Nephron progenitor cell (in vitro differentiated cells): ENCODE results near the gene ROR1.

Source experiments
- DNase-seq: peaks from one replicate; pipeline ENCODE4 v3.0.0; 2021
- H3K27ac Mint-ChIP-seq: 2 replicates; pipeline ENCODE4 v1.8.0; 2021; ENCODE audit warnings: mild to moderate bottlenecking, moderate library complexity, mixed read lengths
- H3K27me3 Mint-ChIP-seq: 2 replicates; pipeline ENCODE4 v1.8.0; 2021; ENCODE audit warnings: mild to moderate bottlenecking, low read depth, mixed read lengths; ENCODE audit not compliant: poor library complexity
- H3K36me3 Mint-ChIP-seq: 2 replicates; pipeline ENCODE4 v1.8.0; 2021; ENCODE audit warnings: low read depth, mixed read lengths
- H3K4me1 Mint-ChIP-seq: 2 replicates; pipeline ENCODE4 v1.8.0; 2021; ENCODE audit warnings: mixed read lengths
- H3K4me3 Mint-ChIP-seq: 2 replicates; pipeline ENCODE4 v1.8.0; 2021; ENCODE audit warnings: mild to moderate bottlenecking, moderate library complexity, mixed read lengths
- H3K9me3 Mint-ChIP-seq: 2 replicates; pipeline ENCODE4 v1.8.0; 2021; ENCODE audit warnings: mild to moderate bottlenecking, moderate library complexity, mixed read lengths
- TF ChIP-seq, protein P1 (sequence below): fragments of 200-600 bp; sonication (generic); IDR thresholded peaks from 2 replicates; pipeline ENCODE4 v1.5.0; 2021; ENCODE audit warnings: antibody characterized with exemption

Gene ROR1

DNA sequence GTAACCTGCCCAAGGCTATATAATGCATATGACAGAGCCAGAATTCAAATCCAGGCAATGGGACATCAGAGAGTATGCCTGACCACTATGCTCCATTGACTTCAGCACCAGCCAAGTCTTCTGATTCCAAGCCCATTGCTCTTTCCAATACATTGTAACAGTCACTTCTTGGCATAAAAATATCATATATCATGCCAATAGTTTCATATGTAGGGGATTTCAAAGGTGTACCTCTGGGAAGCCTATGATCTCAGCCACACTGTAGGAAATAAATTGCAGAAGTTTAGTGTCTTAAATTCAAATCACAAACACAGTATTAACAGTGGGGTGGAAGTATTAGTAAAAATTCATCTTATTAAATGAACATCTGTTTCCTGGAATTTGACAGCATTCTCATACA lies 30.0 kb upstream of the ROR1 start:
- Mint-ChIP-seq H3K4me3 (no peak overlapping the region), H3K36me3 (no peaks in the 10 kb centered on the region), H3K27me3 (peaks cover 5% of the 10 kb centered on the region), H3K27ac (no peak overlapping the region), H3K4me1 (peaks cover 41% of the 10 kb centered on the region), H3K9me3 (no peaks in the 10 kb centered on the region)
- TF ChIP-seq, protein P1, sequence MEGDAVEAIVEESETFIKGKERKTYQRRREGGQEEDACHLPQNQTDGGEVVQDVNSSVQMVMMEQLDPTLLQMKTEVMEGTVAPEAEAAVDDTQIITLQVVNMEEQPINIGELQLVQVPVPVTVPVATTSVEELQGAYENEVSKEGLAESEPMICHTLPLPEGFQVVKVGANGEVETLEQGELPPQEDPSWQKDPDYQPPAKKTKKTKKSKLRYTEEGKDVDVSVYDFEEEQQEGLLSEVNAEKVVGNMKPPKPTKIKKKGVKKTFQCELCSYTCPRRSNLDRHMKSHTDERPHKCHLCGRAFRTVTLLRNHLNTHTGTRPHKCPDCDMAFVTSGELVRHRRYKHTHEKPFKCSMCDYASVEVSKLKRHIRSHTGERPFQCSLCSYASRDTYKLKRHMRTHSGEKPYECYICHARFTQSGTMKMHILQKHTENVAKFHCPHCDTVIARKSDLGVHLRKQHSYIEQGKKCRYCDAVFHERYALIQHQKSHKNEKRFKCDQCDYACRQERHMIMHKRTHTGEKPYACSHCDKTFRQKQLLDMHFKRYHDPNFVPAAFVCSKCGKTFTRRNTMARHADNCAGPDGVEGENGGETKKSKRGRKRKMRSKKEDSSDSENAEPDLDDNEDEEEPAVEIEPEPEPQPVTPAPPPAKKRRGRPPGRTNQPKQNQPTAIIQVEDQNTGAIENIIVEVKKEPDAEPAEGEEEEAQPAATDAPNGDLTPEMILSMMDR: no peak
- no peak for DNase-seq

DNA sequence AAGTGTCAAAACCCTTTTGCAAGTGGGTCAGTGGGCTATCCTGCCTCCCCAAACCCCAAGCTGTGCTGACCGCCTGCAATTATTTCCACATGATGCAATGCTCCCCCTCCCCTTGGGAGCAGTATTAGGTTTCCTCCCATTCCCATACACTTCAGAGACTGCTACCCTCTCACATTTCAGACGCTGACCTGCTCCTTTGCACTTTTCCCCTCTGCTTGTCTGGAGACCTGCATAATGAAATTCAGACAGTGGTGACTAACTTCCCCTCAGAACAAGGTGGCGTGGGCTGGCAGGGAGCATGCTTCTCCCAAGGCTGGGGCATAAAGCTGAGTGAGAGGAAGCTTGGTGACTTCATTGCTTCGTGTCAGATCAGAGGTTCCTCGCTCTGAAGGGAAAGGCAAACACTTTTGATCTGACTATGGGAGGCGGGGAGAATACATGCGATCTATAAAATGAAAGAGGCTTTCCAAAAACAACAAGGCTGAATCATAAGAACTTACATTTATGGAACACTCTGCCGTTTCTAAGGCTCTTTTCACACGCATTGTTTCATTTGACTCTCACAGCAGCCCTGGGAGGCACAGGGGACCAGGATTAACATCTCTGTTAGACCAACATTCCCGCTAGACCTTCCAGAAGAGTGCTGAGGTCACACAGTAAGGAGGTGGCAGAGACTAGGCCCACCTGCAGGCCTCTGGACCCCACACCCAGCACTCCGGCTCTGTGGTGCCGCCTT lies 27.5 kb upstream of the ROR1 start:
- Mint-ChIP-seq H3K27ac (peak overlapping the region; percentile 95), H3K27me3 (peaks cover 5% of the 10 kb centered on the region), H3K4me3 (peak overlapping the region; percentile 52), H3K9me3 (no peaks in the 10 kb centered on the region), H3K36me3 (no peaks in the 10 kb centered on the region), H3K4me1 (peaks cover 44% of the 10 kb centered on the region)
- DNase-seq: peak; percentile 59
- TF ChIP-seq, protein P1: no peak

DNA sequence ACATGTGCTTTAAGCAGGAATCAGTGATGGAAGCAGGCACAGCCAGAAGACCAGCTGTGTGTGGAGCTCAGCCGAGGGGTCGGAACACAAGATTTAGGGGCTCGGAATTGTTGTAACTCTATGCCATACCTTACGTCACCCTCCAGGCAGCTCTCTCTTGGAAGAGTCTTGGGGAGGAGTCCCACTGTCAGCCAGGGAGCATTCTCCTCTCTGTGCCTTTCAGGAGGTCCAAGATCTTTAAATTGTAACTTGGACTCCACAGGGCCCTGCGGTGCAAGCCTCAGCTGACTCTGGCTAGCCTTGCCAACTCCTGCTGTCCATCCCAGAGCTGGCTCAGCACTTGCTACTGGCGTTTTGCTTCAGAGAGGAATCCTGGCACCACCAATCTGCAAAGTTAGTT lies 26.4 kb upstream of the ROR1 start:
- DNase-seq: peak; percentile 51
- H3K27me3 Mint-ChIP-seq: peaks cover 5% of the 10 kb centered on the region
- H3K9me3 Mint-ChIP-seq: no peaks in the 10 kb centered on the region
- H3K27ac Mint-ChIP-seq: peak overlapping the region; percentile 88
- peaks cover 48% of the 10 kb centered on the region for H3K4me1 Mint-ChIP-seq
- TF ChIP-seq, protein P1: no peak
- peak overlapping the region; percentile 3 for H3K4me3 Mint-ChIP-seq
- H3K36me3 Mint-ChIP-seq: no peaks in the 10 kb centered on the region

DNA sequence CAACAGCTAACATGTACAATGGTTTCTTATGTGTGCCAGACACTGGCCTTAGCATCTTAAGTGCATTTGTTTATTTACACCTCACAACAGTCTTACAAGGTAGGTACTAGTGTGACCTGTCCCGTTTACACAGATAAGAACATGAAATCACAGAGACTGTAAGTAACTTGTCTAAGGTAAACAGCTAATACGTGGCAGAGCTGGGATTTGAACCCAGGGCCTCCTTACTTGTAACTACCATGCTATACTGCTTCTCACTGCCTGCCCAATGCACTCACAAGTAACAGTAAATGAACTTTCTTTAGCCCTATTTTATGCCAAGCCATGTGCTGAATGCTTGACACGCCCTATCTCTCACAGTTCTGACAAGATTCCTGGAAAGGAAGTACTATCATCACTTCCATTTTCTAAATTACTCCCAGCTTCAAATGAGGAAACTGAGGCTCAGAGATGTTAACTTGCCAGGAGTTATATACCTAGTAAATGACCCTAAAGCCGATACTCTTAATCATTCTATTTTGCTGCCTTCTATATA lies 25.7 kb upstream of the ROR1 start:
- Mint-ChIP-seq H3K27ac (peak overlapping the region; percentile 88), H3K4me3 (no peak overlapping the region), H3K36me3 (no peaks in the 10 kb centered on the region), H3K27me3 (peaks cover 5% of the 10 kb centered on the region), H3K4me1 (peaks cover 53% of the 10 kb centered on the region), H3K9me3 (no peaks in the 10 kb centered on the region)
- no peak for DNase-seq
- TF ChIP-seq, protein P1: no peak

DNA sequence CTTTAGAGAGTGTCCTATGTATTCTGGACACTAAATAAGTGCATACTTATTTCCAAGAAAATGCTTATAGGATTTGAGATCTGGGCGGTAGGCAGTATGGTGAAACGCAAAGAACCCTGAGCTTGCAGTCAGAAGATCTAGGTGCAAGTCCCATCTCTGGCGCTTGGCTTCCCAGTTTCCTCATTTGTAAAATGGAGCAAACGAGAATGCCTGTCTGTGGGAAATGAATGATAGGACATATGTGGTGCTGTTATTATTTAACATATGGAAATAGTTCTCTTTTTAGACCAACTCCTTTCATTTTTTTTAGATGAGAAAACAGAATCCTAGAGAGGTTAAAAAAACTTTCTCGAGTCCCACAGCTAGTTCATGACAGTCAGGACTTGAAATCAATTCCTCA lies 25.2 kb upstream of the ROR1 start:
- Mint-ChIP-seq H3K27ac (no peak overlapping the region), H3K27me3 (peaks cover 2% of the 10 kb centered on the region), H3K36me3 (no peaks in the 10 kb centered on the region), H3K9me3 (no peaks in the 10 kb centered on the region), H3K4me3 (no peak overlapping the region), H3K4me1 (peaks cover 57% of the 10 kb centered on the region)
- no peak for DNase-seq
- TF ChIP-seq, protein P1: no peak

DNA sequence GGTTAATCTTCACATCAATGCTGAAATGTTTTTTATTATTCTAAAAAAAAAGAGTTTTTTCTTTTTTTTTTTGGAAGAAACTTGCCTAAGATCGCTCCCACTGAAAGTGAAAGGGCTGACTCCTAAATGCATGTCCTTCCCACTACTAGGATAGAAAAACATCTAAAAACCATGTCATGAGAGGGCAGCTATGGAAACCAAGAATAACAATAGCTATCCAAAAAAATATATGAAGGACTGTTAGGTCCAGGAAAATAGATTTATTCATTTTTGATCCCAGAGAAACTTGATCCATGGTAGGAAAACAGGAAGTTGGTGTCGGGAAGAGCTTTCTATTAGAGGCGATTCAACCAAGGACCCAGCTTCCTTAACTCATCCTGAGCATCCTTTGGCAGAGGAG lies 23.1 kb upstream of the ROR1 start:
- Mint-ChIP-seq H3K4me3 (no peak overlapping the region), H3K36me3 (no peaks in the 10 kb centered on the region), H3K27me3 (peaks cover 7% of the 10 kb centered on the region), H3K9me3 (no peaks in the 10 kb centered on the region), H3K27ac (no peak overlapping the region), H3K4me1 (peaks cover 56% of the 10 kb centered on the region)
- TF ChIP-seq, protein P1: no peak
- DNase-seq: no peak
